Measurements from ENCODE around the gene TMEM260.
"Not testable (repeated sequence)": the region's sequence is repeated elsewhere in the genome, so short reads cannot be mapped to it uniquely, and the experiment has no call there.

The TMEM260 gene

DNA sequence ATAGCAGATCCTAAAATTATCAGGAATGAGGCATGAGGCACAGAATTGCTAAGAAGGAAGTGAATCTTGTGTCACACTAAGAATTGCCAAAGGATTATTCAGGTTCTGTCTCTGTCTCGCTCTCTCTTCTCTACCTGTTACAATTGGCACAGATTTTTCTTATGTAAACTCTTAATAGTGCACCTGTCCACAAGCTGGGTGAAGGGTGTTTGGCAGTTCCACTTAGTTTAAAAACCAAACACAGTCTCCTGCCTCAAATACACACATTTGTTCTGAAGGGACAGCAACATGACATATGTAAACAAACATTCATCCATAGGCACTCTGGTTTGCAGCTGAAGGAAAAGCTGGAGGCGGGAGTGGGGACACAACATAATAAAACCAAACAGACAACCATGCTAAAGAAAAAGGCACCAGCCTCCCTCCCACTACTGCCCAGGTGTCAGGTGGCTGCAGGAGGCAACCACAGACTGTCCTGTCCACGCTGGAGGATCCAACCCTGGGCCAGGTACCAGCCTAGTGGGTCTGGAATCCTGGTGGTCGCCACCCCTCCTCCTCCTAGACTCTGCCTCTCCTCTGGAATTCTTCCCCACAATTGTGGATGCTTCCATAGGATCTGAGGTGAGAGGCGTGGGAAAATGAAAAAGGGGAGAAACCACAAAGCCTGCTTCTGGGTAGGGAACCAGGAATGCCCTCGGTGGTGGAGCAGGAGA, 81.2 kb downstream of the TMEM260 start:
- TF ChIP-seq, protein P1, sequence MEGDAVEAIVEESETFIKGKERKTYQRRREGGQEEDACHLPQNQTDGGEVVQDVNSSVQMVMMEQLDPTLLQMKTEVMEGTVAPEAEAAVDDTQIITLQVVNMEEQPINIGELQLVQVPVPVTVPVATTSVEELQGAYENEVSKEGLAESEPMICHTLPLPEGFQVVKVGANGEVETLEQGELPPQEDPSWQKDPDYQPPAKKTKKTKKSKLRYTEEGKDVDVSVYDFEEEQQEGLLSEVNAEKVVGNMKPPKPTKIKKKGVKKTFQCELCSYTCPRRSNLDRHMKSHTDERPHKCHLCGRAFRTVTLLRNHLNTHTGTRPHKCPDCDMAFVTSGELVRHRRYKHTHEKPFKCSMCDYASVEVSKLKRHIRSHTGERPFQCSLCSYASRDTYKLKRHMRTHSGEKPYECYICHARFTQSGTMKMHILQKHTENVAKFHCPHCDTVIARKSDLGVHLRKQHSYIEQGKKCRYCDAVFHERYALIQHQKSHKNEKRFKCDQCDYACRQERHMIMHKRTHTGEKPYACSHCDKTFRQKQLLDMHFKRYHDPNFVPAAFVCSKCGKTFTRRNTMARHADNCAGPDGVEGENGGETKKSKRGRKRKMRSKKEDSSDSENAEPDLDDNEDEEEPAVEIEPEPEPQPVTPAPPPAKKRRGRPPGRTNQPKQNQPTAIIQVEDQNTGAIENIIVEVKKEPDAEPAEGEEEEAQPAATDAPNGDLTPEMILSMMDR (IDR thresholded peaks at IDR 0.05; ENCODE audit: low read depth, low read length, missing control alignments): no peak
- DNase-seq: no peak
- Histone ChIP-seq H3K27me3 (replicated peaks) (no peaks in the 10 kb centered on the region), H3K27ac (no peak overlapping the region), H3K36me3 (replicated peaks) (no peaks in the 10 kb centered on the region), H3K4me3 (ENCODE audit: low read depth, low read length) (no peak overlapping the region)
- in situ Hi-C loops (cut with HindIII; ENCODE audit: low pct_ligation_motif_present, low sequenced_read_pairs): no loop called here

DNA sequence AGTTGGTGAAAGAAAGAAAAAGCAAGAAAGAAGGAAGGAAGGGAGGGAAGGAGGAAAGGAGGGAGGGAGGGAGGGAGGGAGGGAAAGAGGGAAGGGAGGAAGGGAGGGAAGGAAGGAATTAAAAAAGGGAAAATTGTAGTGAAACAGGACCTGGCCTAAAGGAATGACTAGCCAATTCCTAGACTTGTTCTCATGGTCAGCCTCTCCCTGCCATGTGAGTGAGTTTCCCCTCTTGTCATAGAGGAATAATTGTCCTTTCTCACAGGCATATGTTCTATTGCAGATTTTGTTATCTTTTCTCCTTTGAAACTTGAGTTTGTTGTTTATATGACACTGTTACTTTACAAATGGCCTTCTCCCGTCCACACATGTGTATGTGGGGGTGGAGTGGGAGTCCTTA, 81.9 kb downstream of the TMEM260 start:
- DNase-seq: no peak
- H3K27me3 ChIP-seq (replicated peaks): no peaks in the 10 kb centered on the region
- no peak overlapping the region for H3K27ac ChIP-seq
- no peaks in the 10 kb centered on the region for H3K36me3 ChIP-seq (replicated peaks)
- TF ChIP-seq, protein P1 (IDR thresholded peaks at IDR 0.05; ENCODE audit: low read depth, low read length, missing control alignments): no peak
- no peak overlapping the region for H3K4me3 ChIP-seq (ENCODE audit: low read depth, low read length)
- in situ Hi-C loops (cut with HindIII; ENCODE audit: low pct_ligation_motif_present, low sequenced_read_pairs): no loop called here

DNA sequence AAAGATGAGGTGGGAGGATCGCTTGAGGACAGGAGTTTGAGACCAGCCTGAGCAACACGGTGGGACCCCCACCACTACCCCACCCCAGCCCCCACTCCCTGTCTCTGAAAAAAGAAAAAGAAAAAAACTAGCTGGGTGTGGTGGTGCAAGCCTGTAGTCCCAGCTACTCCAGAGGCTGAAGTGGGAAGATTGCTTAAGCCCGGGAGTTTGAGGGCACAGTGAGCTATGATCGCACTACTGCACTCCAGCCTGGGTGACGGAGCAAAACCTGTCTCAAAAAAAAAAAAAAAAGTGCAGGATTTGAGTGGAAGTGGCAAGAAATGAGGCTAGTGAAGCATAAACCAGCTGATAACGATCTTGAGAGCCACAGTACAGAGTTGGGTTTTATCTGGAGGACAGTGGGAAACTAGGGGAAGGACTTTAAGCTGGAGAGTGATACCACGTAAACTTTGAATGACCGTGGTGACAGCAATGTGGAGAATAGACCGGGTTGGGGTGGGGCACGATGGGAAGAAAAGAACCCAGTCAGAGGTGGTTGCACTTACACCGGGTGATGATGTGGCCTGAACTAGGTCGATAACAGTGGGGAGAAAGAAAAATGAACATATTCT, 85.3 kb downstream of the TMEM260 start:
- DNase-seq: no peak
- Histone ChIP-seq H3K27ac (no peak overlapping the region), H3K36me3 (replicated peaks) (no peaks in the 10 kb centered on the region), H3K4me3 (ENCODE audit: low read depth, low read length) (no peak overlapping the region), H3K27me3 (replicated peaks) (no peaks in the 10 kb centered on the region)
- in situ Hi-C loops (cut with HindIII; ENCODE audit: low pct_ligation_motif_present, low sequenced_read_pairs): no loop called here
- TF ChIP-seq, protein P1 (IDR thresholded peaks at IDR 0.05; ENCODE audit: low read depth, low read length, missing control alignments): no peak

- H3K27ac ChIP-seq: no peak overlapping the region
Observed at GRCh38 chr14:56666294-56666693, 86.7 kb downstream of the TMEM260 start.

DNA sequence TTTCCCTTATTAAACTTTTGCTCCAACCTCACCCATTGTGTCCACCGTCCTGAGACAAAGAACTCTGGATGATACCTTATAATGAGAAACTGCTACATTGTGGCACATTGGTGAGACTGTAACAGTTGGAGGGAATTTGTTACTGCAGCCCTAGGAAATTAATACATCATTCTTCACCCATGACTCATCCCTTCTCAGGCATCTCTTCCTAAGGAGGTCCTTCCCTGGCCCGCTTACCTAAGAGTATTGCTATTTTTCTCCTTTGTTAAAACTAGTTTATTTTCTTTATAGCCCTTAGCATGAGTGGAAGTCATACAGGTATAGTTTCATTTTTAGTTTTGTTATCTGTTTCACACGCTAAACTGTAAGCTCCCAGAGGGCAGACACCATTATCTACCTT, 87.1 kb downstream of the TMEM260 start:
- DNase-seq: peak; percentile 42
- TF ChIP-seq, protein P1 (IDR thresholded peaks at IDR 0.05; ENCODE audit: low read depth, low read length, missing control alignments): no peak
- Histone ChIP-seq H3K27ac (no peak overlapping the region), H3K27me3 (replicated peaks) (no peaks in the 10 kb centered on the region), H3K36me3 (replicated peaks) (no peaks in the 10 kb centered on the region), H3K4me3 (ENCODE audit: low read depth, low read length) (no peak overlapping the region)
- in situ Hi-C loops (cut with HindIII; ENCODE audit: low pct_ligation_motif_present, low sequenced_read_pairs): no loop called here

More at GRCh38 chr14:56666294-56666693, 86.7 kb downstream of the TMEM260 start:
- Histone ChIP-seq H3K36me3 (replicated peaks) (no peaks in the 10 kb centered on the region), H3K27me3 (replicated peaks) (no peaks in the 10 kb centered on the region), H3K4me3 (ENCODE audit: low read depth, low read length) (no peak overlapping the region)
- TF ChIP-seq, protein P1 (IDR thresholded peaks at IDR 0.05; ENCODE audit: low read depth, low read length, missing control alignments): no peak
- DNase-seq: no peak
- in situ Hi-C loops (cut with HindIII; ENCODE audit: low pct_ligation_motif_present, low sequenced_read_pairs): no loop called here

DNA sequence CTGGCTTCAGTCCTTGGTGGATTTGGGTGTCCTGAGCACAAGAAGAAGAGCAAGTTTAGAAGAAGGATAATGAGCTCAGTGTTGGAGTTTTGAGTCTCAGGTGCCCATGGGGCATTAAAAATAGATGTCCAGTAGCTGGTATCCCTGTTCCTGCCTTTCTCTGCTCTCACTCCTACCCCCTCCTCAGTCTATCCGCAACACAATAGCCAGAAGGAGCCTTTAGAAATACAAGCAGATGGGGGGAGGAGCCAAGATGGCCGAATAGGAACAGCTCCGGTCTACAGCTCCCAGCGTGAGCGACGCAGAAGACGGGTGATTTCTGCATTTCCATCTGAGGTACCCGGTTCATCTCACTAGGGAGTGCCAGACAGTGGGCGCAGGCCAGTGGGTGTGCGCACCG, 87.7 kb downstream of the TMEM260 start:
- in situ Hi-C loops (cut with HindIII; ENCODE audit: low pct_ligation_motif_present, low sequenced_read_pairs); DNase-seq; H3K4me3 ChIP-seq (ENCODE audit: low read depth, low read length); H3K36me3 ChIP-seq (replicated peaks); H3K27me3 ChIP-seq (replicated peaks); H3K27ac ChIP-seq: not testable (repeated sequence)
